HG03442 (cell line): ENCODE measurements around the gene C4A.
"Not testable (repeated sequence)": the region's sequence is repeated elsewhere in the genome, so short reads cannot be mapped to it uniquely, and the experiment has no call there.

Experiments used
- ATAC-seq: cut with Tn5 transposase; IDR thresholded peaks from one replicate; pipeline ENCODE4 v1.9.1; 2021; ENCODE audit warnings: mild to moderate bottlenecking, moderate library complexity; ENCODE audit not compliant: unreplicated experiment

Gene C4A

GRCh38 chr6:31958741-31959739, 22.8 kb upstream of the C4A start, which contains the start of the genes NELFE and SKIC2:
Gene NELFE (minus strand): TSS chr6:31958971. CDS start chr6:31958446, 525 bp downstream.
Gene SKIC2 (plus strand): TSS chr6:31959175. CDS start chr6:31959193, 18 bp downstream.
- ATAC-seq, result peak; percentile 96

- ATAC-seq, result no peak
These were observed 20.2 kb upstream of the C4A start for GRCh38 chr6:31961616-31962015.

GRCh38 chr6:31963921-31964320, 17.9 kb upstream of the C4A start:
- no peak for ATAC-seq

GRCh38 chr6:31965700-31966099, 16.2 kb upstream of the C4A start:
- ATAC-seq, result no peak

- ATAC-seq, result no peak
These were observed 15.4 kb upstream of the C4A start for GRCh38 chr6:31966506-31966905.

- ATAC-seq, result no peak
These were observed 14.6 kb upstream of the C4A start for GRCh38 chr6:31966997-31967925.

GRCh38 chr6:31967926-31968320, 13.9 kb upstream of the C4A start:
- no peak for ATAC-seq

- no peak for ATAC-seq
These were observed 13.5 kb upstream of the C4A start for GRCh38 chr6:31968326-31968725.

- ATAC-seq, result no peak
These were observed 12.8 kb upstream of the C4A start for GRCh38 chr6:31968791-31969711.

GRCh38 chr6:31969712-31970603, 11.9 kb upstream of the C4A start:
- ATAC-seq, result no peak

GRCh38 chr6:31970604-31971271, 11.1 kb upstream of the C4A start:
- no peak for ATAC-seq

GRCh38 chr6:31971279-31971992, 10.4 kb upstream of the C4A start:
- no peak for ATAC-seq

- peak; percentile 82 for ATAC-seq
These were observed 9.7 kb upstream of the C4A start, which contains the start of gene DXO for GRCh38 chr6:31971993-31972708. Gene DXO (minus strand): TSS chr6:31972138. CDS start chr6:31971675, 463 bp downstream.

GRCh38 chr6:31972709-31973350, 9.0 kb upstream of the C4A start:
- ATAC-seq, result peak; percentile 1

- not testable (repeated sequence) for ATAC-seq
These were observed 5.8 kb upstream of the C4A start for GRCh38 chr6:31976065-31976464.

GRCh38 chr6:31977816-31978431, 3.9 kb upstream of the C4A start:
- no peak for ATAC-seq
